OCI-LY7 (cell line): ENCODE data around the gene MEGF6. TPM values are rescaled to one million over a fixed set of nuclear protein-coding genes. Genes with fewer than 3 reads are reported as not detected.

Experiments
- BruUV-seq: library from RNA; stranded (reverse); fragments of 400-500 nt; replicated peaks from 2 replicates; lab custom pipeline; 2021; lab: Mats Ljungman, UMichigan
- CTCF ChIA-PET: fragments of 300-600 bp; sonication (Branson Sonifier 250); formaldehyde crosslinking; loops from one replicate; lab custom pipeline; 2022; ENCODE audit warnings: antibody characterized with exemption; ENCODE audit not compliant: unreplicated experiment; lab: Charles Lee
- POLR2A ChIA-PET: fragments of 300-600 bp; sonication (Branson Sonifier 250); formaldehyde crosslinking; loops from one replicate; lab custom pipeline; 2022; ENCODE audit warnings: antibody characterized with exemption; lab: Charles Lee
- DNase-seq: peaks from one replicate; pipeline ENCODE4 v3.0.0-alpha.2; 2015; ENCODE audit warnings: low spot score
- H2AFZ ChIP-seq: fragments of 200-600 bp; sonication (generic), shearing (Covaris generic); 2 replicates; pipeline ENCODE4 v1.6.1; 2014; ENCODE audit warnings: mild to moderate bottlenecking, antibody characterized with exemption, low read length, moderate library complexity
- H3K27ac ChIP-seq: fragments of 200-600 bp; sonication (generic); 2 replicates; pipeline ENCODE4 v1.5.1; 2014; ENCODE audit warnings: mixed run types, low read depth, mild to moderate bottlenecking, moderate library complexity, low read length, inconsistent platforms; ENCODE audit not compliant: poor library complexity, severe bottlenecking
- H3K36me3 ChIP-seq: fragments of 200-600 bp; sonication (generic); 2 replicates; pipeline ENCODE4 v1.6.1; 2014; ENCODE audit warnings: mild to moderate bottlenecking, antibody characterized with exemption, low read length, moderate library complexity, mixed read lengths; ENCODE audit not compliant: insufficient read depth
- H3K4me1 ChIP-seq: fragments of 200-600 bp; sonication (generic); 2 replicates; pipeline ENCODE4 v1.5.1; 2014; ENCODE audit warnings: mild to moderate bottlenecking, low read length; ENCODE audit not compliant: insufficient read depth, poor library complexity, severe bottlenecking
- H3K4me2 ChIP-seq: fragments of 200-600 bp; sonication (generic); 2 replicates; pipeline ENCODE4 v1.6.1; 2014; ENCODE audit warnings: mild to moderate bottlenecking, low read length
- H3K4me3 ChIP-seq: fragments of 200-600 bp; sonication (generic); 2 replicates; pipeline ENCODE4 v1.5.1; 2014; ENCODE audit warnings: mild to moderate bottlenecking, low read depth, low read length; ENCODE audit not compliant: poor library complexity, severe bottlenecking
- H3K79me2 ChIP-seq: fragments of 200-600 bp; sonication (generic); 2 replicates; pipeline ENCODE4 v1.6.1; 2016; ENCODE audit warnings: low read depth, mild to moderate bottlenecking, low read length, moderate library complexity, mixed read lengths; ENCODE audit not compliant: insufficient read depth
- H3K9me2 ChIP-seq: fragments of 200-600 bp; sonication (generic); 2 replicates; pipeline ENCODE4 v1.6.1; 2016; ENCODE audit warnings: mild to moderate bottlenecking, low read length, mixed read lengths; ENCODE audit not compliant: insufficient read depth
- H3K9me3 ChIP-seq: fragments of 200-600 bp; sonication (generic); 2 replicates; pipeline ENCODE4 v1.6.1; 2014; ENCODE audit warnings: mild to moderate bottlenecking, mixed run types, low read length, mixed read lengths
- H4K20me1 ChIP-seq: fragments of 200-600 bp; sonication (generic); 2 replicates; pipeline ENCODE4 v1.6.1; 2014; ENCODE audit warnings: mild to moderate bottlenecking, antibody characterized with exemption, low read length, moderate library complexity, mixed read lengths; ENCODE audit not compliant: insufficient read depth
- EZH2phosphoT487 ChIP-seq: fragments of 200-600 bp; sonication (generic); IDR thresholded peaks from 2 replicates; pipeline ENCODE4 v1.6.1; 2018; ENCODE audit warnings: low read depth, borderline replicate concordance, mild to moderate bottlenecking, mixed run types, antibody characterized with exemption, low read length, moderate library complexity, mixed read lengths
- intact Hi-C: fragments of 100-400 bp; cut with micrococcal nuclease; formaldehyde crosslinking; loops from one replicate; pipeline ENCODE4 v1.10.0; 2022; ENCODE audit not compliant: unreplicated experiment
- total RNA-seq, 2 experiments: library from RNA; depleted of rRNA in 1 of 2; stranded (reverse); fragments of >200 nt in 1 of 2; shearing (Covaris generic) in 1 of 2; gene quantifications; 2 replicates each; pipeline ENCODE4 v1.2.3, GENCODE V29; 2014 to 2022
- TF ChIP-seq, protein P1 (sequence below): fragments of 200-600 bp; sonication (generic); conservative IDR thresholded peaks from 2 replicates; pipeline ENCODE4 v1.5.1; 2014; ENCODE audit warnings: mild to moderate bottlenecking, antibody characterized with exemption, low read length, moderate library complexity, mixed read lengths

The MEGF6 gene
- total RNA-seq, 2 experiments from 2014 or later, result 0.15 to 0.32 TPM

DNA sequence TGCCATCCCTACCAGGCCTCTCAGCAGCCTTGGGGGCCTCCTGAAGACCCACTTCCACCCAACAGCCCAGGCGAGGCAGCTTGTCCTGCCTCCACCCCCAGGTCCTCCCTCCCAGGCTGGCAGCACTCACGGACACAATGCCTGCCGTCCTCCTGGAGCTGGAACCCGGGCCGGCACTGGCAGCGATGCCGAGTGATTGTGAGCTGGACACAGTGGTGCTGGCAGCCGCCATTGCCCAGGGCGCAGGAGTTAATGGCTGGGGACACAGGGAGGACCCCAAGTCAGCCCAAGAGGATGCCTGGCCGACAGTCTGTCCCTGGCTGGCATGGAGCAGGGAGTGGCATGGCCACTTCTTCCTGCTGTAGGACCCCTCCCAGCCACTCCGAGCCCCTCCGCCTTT, 96.0 kb downstream of the MEGF6 start:
- Histone ChIP-seq H3K4me1 (no peaks in the 10 kb centered on the region), H4K20me1 (no peaks in the 10 kb centered on the region), H3K9me2 (no peaks in the 10 kb centered on the region), H2AFZ (no peak overlapping the region), H3K27ac (no peak overlapping the region), H3K9me3 (no peaks in the 10 kb centered on the region), H3K79me2 (no peaks in the 10 kb centered on the region), H3K4me3 (no peak overlapping the region), H3K4me2 (no peak overlapping the region), H3K36me3 (no peaks in the 10 kb centered on the region)
- intact Hi-C loops, result no loop called here
- TF ChIP-seq, protein P1, sequence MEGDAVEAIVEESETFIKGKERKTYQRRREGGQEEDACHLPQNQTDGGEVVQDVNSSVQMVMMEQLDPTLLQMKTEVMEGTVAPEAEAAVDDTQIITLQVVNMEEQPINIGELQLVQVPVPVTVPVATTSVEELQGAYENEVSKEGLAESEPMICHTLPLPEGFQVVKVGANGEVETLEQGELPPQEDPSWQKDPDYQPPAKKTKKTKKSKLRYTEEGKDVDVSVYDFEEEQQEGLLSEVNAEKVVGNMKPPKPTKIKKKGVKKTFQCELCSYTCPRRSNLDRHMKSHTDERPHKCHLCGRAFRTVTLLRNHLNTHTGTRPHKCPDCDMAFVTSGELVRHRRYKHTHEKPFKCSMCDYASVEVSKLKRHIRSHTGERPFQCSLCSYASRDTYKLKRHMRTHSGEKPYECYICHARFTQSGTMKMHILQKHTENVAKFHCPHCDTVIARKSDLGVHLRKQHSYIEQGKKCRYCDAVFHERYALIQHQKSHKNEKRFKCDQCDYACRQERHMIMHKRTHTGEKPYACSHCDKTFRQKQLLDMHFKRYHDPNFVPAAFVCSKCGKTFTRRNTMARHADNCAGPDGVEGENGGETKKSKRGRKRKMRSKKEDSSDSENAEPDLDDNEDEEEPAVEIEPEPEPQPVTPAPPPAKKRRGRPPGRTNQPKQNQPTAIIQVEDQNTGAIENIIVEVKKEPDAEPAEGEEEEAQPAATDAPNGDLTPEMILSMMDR, result no peak
- no peak for TF ChIP-seq EZH2phosphoT487
- BruUV-seq, result no TSS peak
- POLR2A ChIA-PET, result no interaction called here
- CTCF ChIA-PET, result no interaction called here
- no peak for DNase-seq

- intact Hi-C loops, result no loop called here
- Histone ChIP-seq H3K4me1 (no peaks in the 10 kb centered on the region), H3K4me2 (no peak overlapping the region), H2AFZ (no peak overlapping the region), H3K9me2 (no peaks in the 10 kb centered on the region), H3K79me2 (no peaks in the 10 kb centered on the region), H4K20me1 (no peaks in the 10 kb centered on the region), H3K9me3 (no peaks in the 10 kb centered on the region), H3K4me3 (no peak overlapping the region), H3K27ac (no peak overlapping the region), H3K36me3 (no peaks in the 10 kb centered on the region)
- POLR2A ChIA-PET, result interaction anchor here (0.6 kb wide), 1 partner anchor 11 kb away, joined by 3 read pairs; no protein-coding TSS in a partner anchor
- no peak for DNase-seq
- TF ChIP-seq EZH2phosphoT487, result no peak
- TF ChIP-seq, protein P1, result no peak
- CTCF ChIA-PET, result no interaction called here
- BruUV-seq, result no TSS peak
These were observed 96.9 kb downstream of the MEGF6 start for GRCh38 chr1:3514404-3514803.

GRCh38 chr1:3511856-3512255, 99.5 kb downstream of the MEGF6 start:
- ChIA-PET CTCF (no interaction called here), POLR2A (no interaction called here)
- H3K4me2 ChIP-seq, result no peak overlapping the region
- intact Hi-C loops, result no loop called here
- no peak for DNase-seq
- H3K79me2 ChIP-seq, result no peaks in the 10 kb centered on the region
- H2AFZ ChIP-seq, result no peak overlapping the region
- TF ChIP-seq, protein P1, result no peak
- no peak for TF ChIP-seq EZH2phosphoT487
- no peaks in the 10 kb centered on the region for H3K9me2 ChIP-seq
- no peak overlapping the region for H3K4me3 ChIP-seq
- no peaks in the 10 kb centered on the region for H3K9me3 ChIP-seq
- H3K4me1 ChIP-seq, result no peaks in the 10 kb centered on the region
- no TSS peak for BruUV-seq
- no peaks in the 10 kb centered on the region for H4K20me1 ChIP-seq
- no peak overlapping the region for H3K27ac ChIP-seq
- H3K36me3 ChIP-seq, result no peaks in the 10 kb centered on the region
